Stimulated activated CD4-positive, alpha-beta T cell treated with anti-CD3 and anti-CD28 coated beads, Interleukin-12 subunit alpha, Interleukin-12 subunit beta, amount 100 ng/mL, for 24 hours (primary cell): ENCODE data around the gene TNNI3.
"Not testable (repeated sequence)": the region's sequence is repeated elsewhere in the genome, so short reads cannot be mapped to it uniquely, and the experiment has no call there.

Experiments used
- DNase-seq, 2 experiments: peaks; one replicate each; pipeline ENCODE4 v3.0.0-alpha.2; 2020; ENCODE audit warnings: low read depth in 2 of 2

Gene TNNI3

DNA sequence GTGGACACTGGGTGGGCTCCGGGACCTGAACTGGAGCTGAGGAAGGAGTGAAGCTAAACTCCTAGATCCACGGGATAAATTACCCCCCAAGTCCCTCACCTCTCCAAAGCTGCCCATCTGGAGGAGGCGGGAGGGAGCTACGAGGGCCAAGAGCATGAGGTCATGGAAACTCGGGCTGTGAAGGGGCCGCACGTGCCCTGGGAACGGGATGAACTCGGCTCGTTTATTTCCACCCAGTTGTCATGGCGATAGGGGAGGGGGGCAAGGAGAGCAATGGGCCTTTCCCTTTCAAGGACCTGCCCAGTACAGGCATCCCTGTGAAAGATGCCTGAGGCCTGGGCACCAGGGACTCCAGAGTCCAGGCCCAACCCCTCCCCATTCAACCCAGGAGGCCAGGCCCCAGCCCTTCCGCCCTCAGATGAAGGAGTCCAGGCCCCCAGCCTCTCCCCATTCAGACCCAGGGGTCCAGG is 43.9 kb downstream of the TNNI3 start:
- no peak for DNase-seq

DNA sequence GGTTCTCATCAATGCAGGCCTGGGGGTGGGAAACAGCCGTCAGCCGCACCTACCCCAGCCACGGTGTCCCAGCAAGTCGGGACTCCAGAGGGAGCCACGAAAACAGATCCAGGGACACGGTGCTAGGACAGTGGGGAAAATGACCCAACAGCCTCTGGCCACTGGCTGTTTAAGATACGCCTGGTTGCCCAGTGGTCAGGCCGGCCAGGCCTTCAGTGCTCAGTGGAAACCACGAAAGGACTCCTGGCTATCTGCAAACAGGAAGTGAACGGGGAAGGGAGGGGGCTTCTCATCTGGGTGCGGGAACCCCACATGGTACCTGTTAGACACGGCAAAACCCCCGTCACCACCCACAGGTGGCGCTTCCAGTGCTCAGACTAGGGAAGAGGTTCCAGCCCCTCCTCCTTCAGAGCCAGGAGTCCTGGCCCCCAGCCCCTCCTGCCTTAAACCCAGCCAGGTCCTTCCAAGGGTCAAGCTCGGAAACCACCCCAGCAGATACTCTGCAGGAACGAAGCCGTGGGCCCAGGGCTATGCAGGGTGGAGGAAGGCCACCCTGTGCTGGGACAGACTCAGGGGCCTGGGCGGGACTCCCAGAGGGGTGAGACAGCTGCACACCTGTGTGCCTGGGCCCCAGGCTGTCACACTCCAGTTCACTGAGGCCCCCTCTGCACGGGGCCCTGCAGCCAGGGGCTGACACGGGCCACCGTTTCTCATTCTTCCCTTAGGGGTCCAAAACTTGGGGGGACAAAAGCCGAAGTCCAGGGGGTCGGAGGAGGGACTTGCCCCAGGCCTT is 44.6 kb downstream of the TNNI3 start:
- no peak for DNase-seq

DNA sequence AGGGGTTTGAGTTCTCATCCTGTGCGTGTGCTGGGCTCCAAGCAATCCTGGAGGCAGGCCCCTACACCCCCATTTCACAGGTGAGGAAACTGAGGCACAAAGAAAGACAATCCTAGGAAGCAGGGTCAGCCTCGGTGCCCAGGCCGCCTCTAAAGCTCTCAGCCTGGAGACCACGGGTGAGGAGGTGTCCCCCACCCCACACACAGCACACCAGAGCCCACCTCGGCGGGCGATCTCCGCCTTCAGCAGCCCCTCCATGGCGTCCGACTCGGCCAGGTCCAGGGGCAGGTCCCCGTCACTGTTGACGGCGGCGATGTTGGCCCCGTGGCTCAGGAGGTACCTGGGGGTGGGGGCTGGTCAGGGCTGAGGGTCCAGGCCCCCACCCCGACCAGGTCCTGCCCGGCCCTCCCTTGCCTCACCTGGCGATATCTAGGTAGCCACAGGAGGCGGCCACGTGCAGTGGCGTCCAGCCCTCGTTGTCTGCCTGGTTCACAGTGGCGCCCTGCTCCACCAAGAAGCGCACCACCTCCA is 45.2 kb downstream of the TNNI3 start:
- no peak for DNase-seq

DNA sequence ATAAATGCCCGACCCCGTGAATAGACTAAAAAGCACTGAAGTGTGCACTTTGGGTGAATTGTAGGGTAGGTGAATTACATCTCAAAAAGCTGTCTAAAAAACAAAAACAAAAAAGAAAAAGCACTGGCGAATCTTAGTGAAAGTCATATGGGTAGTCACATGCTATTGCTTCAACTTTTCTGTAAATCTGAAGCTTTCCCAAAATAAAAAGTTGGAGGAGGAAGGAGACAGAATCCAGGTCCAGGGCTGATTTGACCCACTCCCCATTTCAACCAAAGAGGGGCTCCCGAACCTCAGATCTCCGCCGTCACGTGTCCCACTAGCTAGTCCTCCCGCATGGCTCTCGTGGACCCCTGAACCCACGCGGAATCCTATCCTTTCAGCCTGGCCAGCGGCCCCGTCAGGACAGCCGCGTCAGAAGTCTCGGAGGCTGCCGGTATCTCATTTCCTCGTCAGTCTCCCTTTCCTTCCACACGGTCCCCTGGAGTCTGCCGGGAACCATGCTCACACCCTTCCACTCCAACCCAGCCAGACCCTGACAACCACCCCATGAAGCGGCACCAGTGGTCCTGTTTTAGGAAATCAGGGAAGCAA is 46.2 kb downstream of the TNNI3 start:
- DNase-seq, result no peak

DNA sequence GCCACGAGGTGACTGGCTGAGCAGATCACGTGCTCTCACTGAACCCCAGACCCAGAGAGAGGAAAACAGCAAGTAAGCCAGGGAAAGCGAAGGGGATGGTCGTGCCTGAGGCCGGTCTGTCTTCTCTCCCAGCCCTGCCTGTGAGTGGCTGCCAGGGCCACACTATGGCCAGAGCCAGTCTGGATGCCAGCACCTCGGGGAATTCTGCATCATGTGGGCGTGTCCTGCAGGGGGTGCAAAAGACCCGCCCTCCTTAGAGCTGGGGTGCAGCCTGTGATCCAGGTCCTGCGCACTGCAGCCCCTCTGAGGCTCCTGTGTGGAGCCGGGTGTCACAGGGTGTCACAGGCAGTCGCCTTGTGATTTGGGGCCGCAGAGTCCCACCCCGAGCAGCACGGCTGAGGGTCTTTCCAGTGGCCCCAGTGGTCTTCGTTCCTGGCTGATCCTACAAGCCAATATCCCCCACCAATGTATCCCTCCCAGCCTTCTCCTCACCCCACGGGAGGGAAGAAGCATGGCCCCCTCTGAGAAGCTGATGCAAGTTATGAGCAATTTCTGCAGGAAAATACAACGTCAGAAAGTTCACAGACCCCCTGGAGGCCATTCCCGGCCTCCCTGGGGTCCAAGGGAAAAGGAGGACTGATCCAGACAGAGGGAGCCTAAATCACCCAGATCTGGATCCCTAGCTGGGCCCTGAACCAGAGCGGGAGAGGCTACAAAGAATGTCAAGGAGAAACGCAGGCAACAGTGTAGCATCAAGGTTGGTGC is 47.8 kb downstream of the TNNI3 start:
- no peak for DNase-seq

DNA sequence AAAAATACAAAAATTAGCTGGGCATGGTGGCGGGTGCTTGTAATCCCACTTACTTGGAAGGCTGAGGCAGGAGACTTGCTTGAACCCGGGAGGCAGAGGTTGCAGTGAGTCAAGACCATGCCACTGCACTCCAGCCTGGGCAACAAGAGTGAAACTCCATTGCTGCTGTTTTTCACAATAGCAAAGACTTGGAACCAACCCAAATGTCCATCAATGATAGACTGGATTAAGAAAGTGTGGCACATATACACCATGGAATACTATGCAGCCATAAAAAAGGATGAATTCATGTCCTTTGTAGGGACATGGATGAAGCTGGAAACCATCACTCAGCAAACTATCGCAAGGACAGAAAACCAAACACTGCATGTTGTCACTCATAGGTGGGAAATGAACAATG is 50.3 kb downstream of the TNNI3 start:
- not testable (repeated sequence) for DNase-seq

DNA sequence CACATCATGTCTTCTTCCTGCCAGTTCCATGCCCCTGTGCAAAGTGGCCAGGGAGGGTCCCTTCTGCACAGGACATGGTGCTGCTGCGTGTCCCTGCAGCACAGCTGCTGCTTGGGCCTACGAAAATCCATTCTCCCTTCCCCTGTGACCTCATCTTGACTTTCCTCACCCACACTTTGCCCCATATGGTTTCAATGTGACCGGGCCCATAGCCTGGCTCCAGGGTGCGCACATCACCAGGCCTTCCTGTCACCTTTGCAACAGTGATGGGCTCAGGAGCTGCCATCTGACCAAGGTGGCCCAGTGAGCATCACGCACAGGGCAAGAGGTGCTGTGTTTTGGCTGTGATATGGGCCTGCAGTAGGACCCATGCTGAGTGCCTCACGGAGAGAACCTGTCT is 50.9 kb downstream of the TNNI3 start:
- DNase-seq, result no peak

DNA sequence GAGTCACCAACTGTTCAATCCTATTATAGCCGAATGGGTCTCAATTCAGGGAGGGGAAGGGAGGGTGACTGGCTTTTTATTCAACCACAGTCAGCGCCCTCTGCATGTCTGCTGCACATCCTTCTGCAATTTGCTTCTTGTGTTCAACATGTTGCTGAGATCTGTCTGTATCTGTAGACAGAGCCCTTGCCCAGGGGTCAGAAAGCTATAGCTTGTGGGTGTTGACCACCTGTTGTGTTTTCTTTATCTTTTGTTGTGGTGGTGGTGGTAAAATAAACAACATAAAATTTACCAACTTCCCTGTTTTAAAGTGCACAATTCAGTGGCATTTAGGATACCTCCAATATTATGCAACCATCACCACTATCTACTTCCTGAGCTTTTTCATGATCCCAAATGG is 52.3 kb downstream of the TNNI3 start:
- DNase-seq, result no peak

DNA sequence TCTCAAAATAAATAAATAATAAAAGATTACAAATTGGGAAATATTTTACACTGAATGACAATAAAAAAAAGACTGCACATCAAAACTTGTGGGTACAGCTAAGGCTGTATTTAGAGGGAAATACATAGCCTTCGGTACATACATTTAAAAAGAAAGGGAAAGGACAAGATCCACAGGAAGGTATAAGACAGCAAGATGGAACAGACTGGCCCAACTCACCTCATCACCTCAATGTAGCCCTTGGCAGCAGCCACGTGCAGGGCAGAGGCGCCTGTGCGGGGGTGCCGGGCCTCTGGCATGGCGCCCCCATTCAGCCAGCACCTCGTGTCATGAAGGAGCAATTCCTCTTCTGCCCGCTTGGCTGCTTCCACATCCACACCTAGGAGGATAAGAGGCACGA is 54.3 kb downstream of the TNNI3 start:
- no peak for DNase-seq
